Measurements from ENCODE around the gene TFCP2. TPM values are rescaled to one million over a fixed set of nuclear protein-coding genes. Genes with fewer than 3 reads are reported as not detected.
A peak's percentile ranks its signal among the peaks of the same experiment; 100 is the strongest.

The TFCP2 gene
- total RNA-seq, 1 donor: 7.8 TPM

GRCh38 chr12:51183349-51183748, 10.4 kb upstream of the TFCP2 start:
- no peak for DNase-seq (ENCODE audit: low read depth)

GRCh38 chr12:51181558-51181957, 8.6 kb upstream of the TFCP2 start:
- H3K4me3 ChIP-seq (ENCODE audit: low read depth, low read length): no peak overlapping the region
- no peak for TF ChIP-seq CTCF (IDR thresholded peaks at IDR 0.05; ENCODE audit: insufficient read depth, low read depth, low read length)
- DNase-seq (ENCODE audit: low read depth): no peak

More at GRCh38 chr12:51183349-51183748, 10.4 kb upstream of the TFCP2 start:
- TF ChIP-seq CTCF (IDR thresholded peaks at IDR 0.05; ENCODE audit: insufficient read depth, low read depth, low read length): no peak
- no peak overlapping the region for H3K4me3 ChIP-seq (ENCODE audit: low read depth, low read length)

- no peak overlapping the region for H3K4me3 ChIP-seq (ENCODE audit: low read depth, low read length)
- no peak for TF ChIP-seq CTCF (IDR thresholded peaks at IDR 0.05; ENCODE audit: insufficient read depth, low read depth, low read length)
- no peak for DNase-seq (ENCODE audit: low read depth)
These were observed 5.0 kb upstream of the TFCP2 start for GRCh38 chr12:51177897-51178296.

GRCh38 chr12:51174501-51174900, 1.6 kb upstream of the TFCP2 start:
- no peak for TF ChIP-seq CTCF (IDR thresholded peaks at IDR 0.05; ENCODE audit: insufficient read depth, low read depth, low read length)
- DNase-seq (ENCODE audit: low read depth): no peak
- H3K4me3 ChIP-seq (ENCODE audit: low read depth, low read length): no peak overlapping the region

GRCh38 chr12:51171884-51172514, 936 bp downstream of the TFCP2 start:
- no peak for TF ChIP-seq CTCF (IDR thresholded peaks at IDR 0.05; ENCODE audit: insufficient read depth, low read depth, low read length)
- peak; percentile 64 for DNase-seq (ENCODE audit: low read depth)
- peak overlapping the region; percentile 86 for H3K4me3 ChIP-seq (ENCODE audit: low read depth, low read length)

GRCh38 chr12:51163795-51164194, 9.1 kb downstream of the TFCP2 start:
- no peak overlapping the region for H3K4me3 ChIP-seq (ENCODE audit: low read depth, low read length)
- TF ChIP-seq CTCF (IDR thresholded peaks at IDR 0.05; ENCODE audit: insufficient read depth, low read depth, low read length): no peak
- DNase-seq (ENCODE audit: low read depth): no peak

- TF ChIP-seq CTCF (IDR thresholded peaks at IDR 0.05; ENCODE audit: insufficient read depth, low read depth, low read length): no peak
- no peak for DNase-seq (ENCODE audit: low read depth)
These were observed 10.7 kb downstream of the TFCP2 start for GRCh38 chr12:51162217-51162616.

More at GRCh38 chr12:51162217-51162616, 10.7 kb downstream of the TFCP2 start:
- no peak overlapping the region for H3K4me3 ChIP-seq (ENCODE audit: low read depth, low read length)
